SKM-1 treated with dmso at 0.1 percent for 144 hours (cell line): ENCODE results near the gene CPED1.
"Not testable (repeated sequence)": the region's sequence is repeated elsewhere in the genome, so short reads cannot be mapped to it uniquely, and the experiment has no call there.

ENCODE experiments used
- DNase-seq: peaks from one replicate; lab custom pipeline; 2025; ENCODE audit not compliant: unreplicated experiment; lab: John Stamatoyannopoulos, UW

Gene CPED1

GRCh38 chr7:121039510-121039822 lies 51.0 kb downstream of the CPED1 start:
- no peak for DNase-seq

GRCh38 chr7:121039994-121040393 lies 51.5 kb downstream of the CPED1 start:
- no peak for DNase-seq

GRCh38 chr7:121041516-121042148 lies 53.1 kb downstream of the CPED1 start:
- no peak for DNase-seq

- DNase-seq: no peak
Observed at GRCh38 chr7:121042195-121042594, 53.7 kb downstream of the CPED1 start.

- DNase-seq: no peak
Observed at GRCh38 chr7:121042899-121043298, 54.4 kb downstream of the CPED1 start.

- no peak for DNase-seq
Observed at GRCh38 chr7:121043314-121044234, 55.1 kb downstream of the CPED1 start.

GRCh38 chr7:121045090-121045489 lies 56.6 kb downstream of the CPED1 start:
- DNase-seq: no peak

- DNase-seq: no peak
Observed at GRCh38 chr7:121046009-121046408, 57.5 kb downstream of the CPED1 start.

GRCh38 chr7:121046893-121047468 lies 58.5 kb downstream of the CPED1 start:
- DNase-seq: no peak

GRCh38 chr7:121048195-121048594 lies 59.7 kb downstream of the CPED1 start:
- no peak for DNase-seq

- DNase-seq: no peak
Observed at GRCh38 chr7:121049028-121049791, 60.7 kb downstream of the CPED1 start.

GRCh38 chr7:121049897-121050296 lies 61.4 kb downstream of the CPED1 start:
- no peak for DNase-seq

GRCh38 chr7:121053219-121053618 lies 64.7 kb downstream of the CPED1 start:
- no peak for DNase-seq

GRCh38 chr7:121054925-121055324 lies 66.4 kb downstream of the CPED1 start:
- no peak for DNase-seq

- DNase-seq: no peak
Observed at GRCh38 chr7:121057878-121058277, 69.4 kb downstream of the CPED1 start.

GRCh38 chr7:121058975-121059374 lies 70.5 kb downstream of the CPED1 start:
- DNase-seq: no peak

GRCh38 chr7:121059979-121060509 lies 71.5 kb downstream of the CPED1 start:
- DNase-seq: not testable (repeated sequence)

GRCh38 chr7:121061677-121062582 lies 73.4 kb downstream of the CPED1 start:
- no peak for DNase-seq

GRCh38 chr7:121062671-121063279 lies 74.3 kb downstream of the CPED1 start:
- no peak for DNase-seq

- not testable (repeated sequence) for DNase-seq
Observed at GRCh38 chr7:121067717-121068116, 79.2 kb downstream of the CPED1 start.
